Tibial artery (tissue), 4 donors: ENCODE results near the gene GSK3B.

Experiments used
- DNase-seq, 2 donors: peaks; one replicate each; pipeline ENCODE4 v3.0.0-alpha.2; 2019
- H3K27ac ChIP-seq, 2 donors: fragments of 200-600 bp; sonication (generic) in 1 of 2; 1 replicate in 1 of 2; 2 replicates in 1 of 2; pipeline ENCODE4 v1.5.1; 2018 to 2019; ENCODE audit warnings: mild to moderate bottlenecking in 1 of 2
- H3K27me3 ChIP-seq, 2 donors: fragments of 200-600 bp; sonication (generic) in 1 of 2; one replicate each; pipeline versions ENCODE4 v1.5.1 to v1.6.0; 2016 to 2019
- H3K36me3 ChIP-seq, 3 donors: fragments of 200-600 bp; sonication (generic) in 2 of 3; one replicate each; pipeline ENCODE4 v1.5.1; 2016 to 2019; ENCODE audit warnings: mild to moderate bottlenecking in 2 of 3
- H3K4me1 ChIP-seq, 4 donors: fragments of 200-600 bp; sonication (generic) in 2 of 4; 1 replicate in 3 of 4; 2 replicates in 1 of 4; pipeline ENCODE4 v1.5.1; 2016 to 2019
- H3K4me3 ChIP-seq, 2 donors: fragments of 200-600 bp; sonication (generic) in 1 of 2; 1 replicate in 1 of 2; 2 replicates in 1 of 2; pipeline ENCODE4 v1.5.1; 2018 to 2019; ENCODE audit warnings: mild to moderate bottlenecking in 2 of 2
- H3K9me3 ChIP-seq, 3 donors: fragments of 200-600 bp; sonication (generic) in 1 of 3; one replicate each; pipeline ENCODE4 v1.5.1; 2016 to 2019
- CTCF ChIP-seq, 2 experiments: fragments of 200-600 bp in 1 of 2; fragments of 450-650 bp in 1 of 2; IDR thresholded peaks; one replicate each; pipeline ENCODE4 v1.5.1; 2017 to 2019; ENCODE audit warnings: antibody characterized with exemption in 2 of 2, mild to moderate bottlenecking in 1 of 2, moderate library complexity in 1 of 2
- intact Hi-C: fragments of 100-400 bp; cut with DNase I; formaldehyde crosslinking; loops from one replicate; pipeline ENCODE4 v1.15.0; 2023; ENCODE audit warnings: low total_unique reads

Gene GSK3B

GRCh38 chr3:120049881-120050539 is 44.2 kb downstream of the GSK3B start:
- Histone ChIP-seq H3K27ac (no peak overlapping the region), H3K9me3 (peaks cover 0 to 9% (median 9%) of the 10 kb centered on the region in 3 donors), H3K4me1 (peaks cover 0 to 47% (median 14%) of the 10 kb centered on the region in 4 donors), H3K4me3 (no peak overlapping the region), H3K36me3 (no peaks in the 10 kb centered on the region), H3K27me3 (no peaks in the 10 kb centered on the region)
- no peak for TF ChIP-seq CTCF (IDR thresholded peaks at IDR 0.05)
- no peak for DNase-seq
- intact Hi-C loops: no loop called here

GRCh38 chr3:120049072-120049471 is 45.2 kb downstream of the GSK3B start:
- Histone ChIP-seq H3K4me3 (no peak overlapping the region), H3K4me1 (peaks cover 0 to 47% (median 14%) of the 10 kb centered on the region in 4 donors)
- TF ChIP-seq CTCF (IDR thresholded peaks at IDR 0.05): no peak

GRCh38 chr3:120048355-120049041 is 45.7 kb downstream of the GSK3B start:
- no peaks in the 10 kb centered on the region for H3K36me3 ChIP-seq
- intact Hi-C loops: no loop called here
- no peak overlapping the region for H3K27ac ChIP-seq
- H3K27me3 ChIP-seq: no peaks in the 10 kb centered on the region
- DNase-seq: no peak
- TF ChIP-seq CTCF (IDR thresholded peaks at IDR 0.05): no peak
- H3K4me1 ChIP-seq: peaks cover 0 to 47% (median 11%) of the 10 kb centered on the region in 4 donors
- H3K4me3 ChIP-seq: no peak overlapping the region
- H3K9me3 ChIP-seq: peaks cover 0 to 13% (median 9%) of the 10 kb centered on the region in 3 donors

More at GRCh38 chr3:120049072-120049471, 45.2 kb downstream of the GSK3B start:
- no peak for DNase-seq
- Histone ChIP-seq H3K36me3 (no peaks in the 10 kb centered on the region), H3K9me3 (peaks cover 0 to 13% (median 9%) of the 10 kb centered on the region in 3 donors), H3K27me3 (no peaks in the 10 kb centered on the region), H3K27ac (no peak overlapping the region)
- intact Hi-C loops: no loop called here

- H3K36me3 ChIP-seq: no peaks in the 10 kb centered on the region
- intact Hi-C loops: no loop called here
Measured at GRCh38 chr3:120047686-120048085, 46.6 kb downstream of the GSK3B start.

GRCh38 chr3:120040813-120041377 is 53.4 kb downstream of the GSK3B start:
- TF ChIP-seq CTCF (IDR thresholded peaks at IDR 0.05): no peak
- Histone ChIP-seq H3K4me3 (no peak overlapping the region), H3K9me3 (peaks cover 0 to 31% (median 20%) of the 10 kb centered on the region in 3 donors), H3K4me1 (no peaks in the 10 kb centered on the region), H3K27me3 (no peaks in the 10 kb centered on the region), H3K27ac (no peak overlapping the region), H3K36me3 (peaks cover 7 to 18% (median 8%) of the 10 kb centered on the region in 3 donors)
- intact Hi-C loops: no loop called here
- no peak for DNase-seq

More at GRCh38 chr3:120047686-120048085, 46.6 kb downstream of the GSK3B start:
- Histone ChIP-seq H3K4me3 (no peak overlapping the region), H3K27me3 (no peaks in the 10 kb centered on the region), H3K9me3 (peaks cover 0 to 13% (median 9%) of the 10 kb centered on the region in 3 donors), H3K27ac (no peak overlapping the region), H3K4me1 (peaks cover 0 to 41% (median 11%) of the 10 kb centered on the region in 4 donors)
- no peak for TF ChIP-seq CTCF (IDR thresholded peaks at IDR 0.05)
- no peak for DNase-seq
